CD4-positive, alpha-beta memory T cell (primary cell): ENCODE results near the gene B9D1. TPM values are rescaled to one million over a fixed set of nuclear protein-coding genes. Genes with fewer than 3 reads are reported as not detected.
A peak's percentile ranks its signal among the peaks of the same experiment; 100 is the strongest.

Experiments used
- CTCF ChIA-PET: fragments of 350-600 bp; sonication (Branson Sonifier 250); formaldehyde crosslinking; loops from one replicate; lab custom pipeline; 2021; ENCODE audit warnings: inconsistent platforms; ENCODE audit not compliant: partially characterized antibody; lab: Charles Lee
- POLR2A ChIA-PET: fragments of 350-600 bp; sonication (Branson Sonifier 250); formaldehyde crosslinking; loops from one replicate; lab custom pipeline; 2021; ENCODE audit not compliant: partially characterized antibody; lab: Charles Lee
- DNase-seq, 5 donors: peaks; one replicate each; pipeline versions ENCODE4 v3.0.0 to v3.0.0-alpha.2; 2020 to 2022; ENCODE audit warnings: mixed read lengths in 1 of 5
- H3K27ac ChIP-seq: one replicate; pipeline ENCODE4 v1.7.0; 2013; ENCODE audit warnings: low read depth, low read length
- H3K27me3 ChIP-seq: 2 replicates; pipeline ENCODE4 v1.7.0; 2013; ENCODE audit warnings: mild to moderate bottlenecking, low read length, moderate library complexity; ENCODE audit not compliant: insufficient read depth
- H3K36me3 ChIP-seq: 2 replicates; pipeline ENCODE4 v1.7.0; 2013; ENCODE audit warnings: mild to moderate bottlenecking, low read length, moderate library complexity; ENCODE audit not compliant: insufficient read depth
- H3K4me1 ChIP-seq: 2 replicates; pipeline ENCODE4 v1.7.0; 2013; ENCODE audit warnings: mild to moderate bottlenecking, low read length, moderate library complexity; ENCODE audit not compliant: insufficient read depth
- H3K4me3 ChIP-seq, 2 donors: one replicate each; pipeline ENCODE4 v1.7.0; 2013; ENCODE audit warnings: low read length in 2 of 2, mild to moderate bottlenecking in 1 of 2
- H3K9me3 ChIP-seq, 2 donors: one replicate each; pipeline ENCODE4 v1.7.0; 2013; ENCODE audit warnings: low read length in 2 of 2, control low read depth in 1 of 2; ENCODE audit not compliant: control insufficient read depth in 1 of 2
- H3K27ac Mint-ChIP-seq, 7 donors: one replicate each; pipeline ENCODE4 v1.8.0; 2020 to 2021; ENCODE audit warnings: mixed read lengths in 7 of 7, mild to moderate bottlenecking in 6 of 7, inconsistent platforms in 3 of 7, moderate library complexity in 3 of 7
- H3K27me3 Mint-ChIP-seq, 2 donors: one replicate each; pipeline ENCODE4 v1.8.0; 2020 to 2021; ENCODE audit warnings: mixed read lengths in 2 of 2
- H3K36me3 Mint-ChIP-seq, 2 donors: one replicate each; pipeline ENCODE4 v1.8.0; 2020 to 2021; ENCODE audit warnings: mixed read lengths in 2 of 2, inconsistent platforms in 1 of 2, mild to moderate bottlenecking in 1 of 2
- H3K4me1 Mint-ChIP-seq, 4 donors: one replicate each; pipeline ENCODE4 v1.8.0; 2020 to 2021; ENCODE audit warnings: mixed read lengths in 4 of 4, mild to moderate bottlenecking in 1 of 4
- H3K4me3 Mint-ChIP-seq, 8 donors: one replicate each; pipeline ENCODE4 v1.8.0; 2020 to 2021; ENCODE audit warnings: mixed read lengths in 8 of 8, mild to moderate bottlenecking in 7 of 8, moderate library complexity in 6 of 8, inconsistent platforms in 3 of 8
- H3K9me3 Mint-ChIP-seq, 8 donors: one replicate each; pipeline ENCODE4 v1.8.0; 2020 to 2021; ENCODE audit warnings: mixed read lengths in 8 of 8, mild to moderate bottlenecking in 5 of 8, inconsistent platforms in 3 of 8, moderate library complexity in 1 of 8
- intact Hi-C: fragments of 100-400 bp; cut with micrococcal nuclease; formaldehyde crosslinking; loops from one replicate; pipeline ENCODE4 v1.15.1; 2023
- polyA plus RNA-seq, 2 donors: library from polyadenylated mRNA; unstranded; fragments of 300-500 nt; fragmentation: Illumina TruSeq; gene quantifications; one replicate each; pipeline ENCODE4 v1.2.3, GENCODE V29; 2021
- total RNA-seq, 2 experiments: library from RNA; stranded (reverse); gene quantifications; one replicate each; pipeline ENCODE4 v1.2.3, GENCODE V29; 2021

B9D1 gene
- total and polyA plus RNA-seq, 4 experiments from 2014 or later = 0.29 to 2.8 (median 2.5) TPM; not detected in 1

DNA sequence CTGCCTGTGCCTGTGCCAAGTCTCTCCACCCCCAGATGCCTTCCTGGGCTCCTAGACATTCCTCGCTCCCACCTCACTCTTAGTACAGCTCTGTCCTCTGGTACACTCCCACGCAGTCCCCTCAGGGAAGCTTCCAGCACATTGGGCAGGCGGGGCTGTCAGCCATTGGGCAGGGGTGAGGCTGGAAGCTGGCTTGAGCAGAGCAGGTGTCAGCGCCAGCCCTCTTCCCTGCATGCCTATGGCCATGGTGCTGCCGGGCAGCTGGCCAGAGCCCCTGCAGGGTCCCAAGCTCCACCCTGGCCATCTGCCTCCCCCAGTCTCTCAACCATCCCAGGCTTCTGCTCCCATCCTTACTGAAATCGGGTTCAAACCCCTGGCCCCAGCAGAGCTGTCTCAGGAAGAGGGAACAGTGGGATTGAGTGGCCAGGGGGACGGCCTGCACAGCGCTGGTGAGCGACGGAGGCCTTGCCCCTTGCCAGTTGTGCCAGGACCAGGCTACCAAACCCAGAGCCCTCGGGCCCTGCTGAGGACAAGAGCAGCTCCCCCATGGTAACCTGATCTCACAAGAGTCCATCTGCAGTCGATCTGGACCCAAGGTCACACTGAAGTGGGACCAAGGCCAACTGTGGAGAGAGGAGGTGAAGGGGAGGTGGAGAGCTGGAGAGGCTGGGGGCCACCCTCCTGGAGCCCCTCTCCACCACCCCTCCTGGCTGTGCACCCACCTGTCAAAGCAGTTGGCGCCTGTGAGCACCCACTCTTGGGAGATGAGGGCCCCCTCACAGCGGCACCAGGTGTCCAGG, 2.4 kb upstream of the B9D1 start:
- H3K4me1 ChIP-seq = peaks cover 20% of the 10 kb centered on the region
- Mint-ChIP-seq H3K4me1 (peaks cover 15 to 38% (median 21%) of the 10 kb centered on the region in 4 donors), H3K4me3 (no peak overlapping the region), H3K36me3 (no peaks in the 10 kb centered on the region), H3K27ac (peak overlapping the region in 2 of 7 donors; percentile 10 to 47), H3K27me3 (no peaks in the 10 kb centered on the region), H3K9me3 (peaks cover 0 to 2% (median 0%) of the 10 kb centered on the region in 8 donors)
- ChIA-PET CTCF (interaction anchor here (1.1 to 5.6 kb wide), 10 partner anchors 11 to 402 kb away, joined by 3 to 133 read pairs (median 16); partner anchors contain the start of gene MAPK7), POLR2A (interaction anchor here (0.6 to 2.3 kb wide), 4 partner anchors 10 to 506 kb away, joined by 3 to 20 read pairs (median 3); partner anchors contain the start of gene MAPK7)
- no peak overlapping the region for H3K4me3 ChIP-seq
- H3K9me3 ChIP-seq = no peaks in the 10 kb centered on the region
- no peaks in the 10 kb centered on the region for H3K36me3 ChIP-seq
- DNase-seq = no peak
- H3K27ac ChIP-seq = no peak overlapping the region
- intact Hi-C loops = no loop called here
- H3K27me3 ChIP-seq = no peaks in the 10 kb centered on the region

DNA sequence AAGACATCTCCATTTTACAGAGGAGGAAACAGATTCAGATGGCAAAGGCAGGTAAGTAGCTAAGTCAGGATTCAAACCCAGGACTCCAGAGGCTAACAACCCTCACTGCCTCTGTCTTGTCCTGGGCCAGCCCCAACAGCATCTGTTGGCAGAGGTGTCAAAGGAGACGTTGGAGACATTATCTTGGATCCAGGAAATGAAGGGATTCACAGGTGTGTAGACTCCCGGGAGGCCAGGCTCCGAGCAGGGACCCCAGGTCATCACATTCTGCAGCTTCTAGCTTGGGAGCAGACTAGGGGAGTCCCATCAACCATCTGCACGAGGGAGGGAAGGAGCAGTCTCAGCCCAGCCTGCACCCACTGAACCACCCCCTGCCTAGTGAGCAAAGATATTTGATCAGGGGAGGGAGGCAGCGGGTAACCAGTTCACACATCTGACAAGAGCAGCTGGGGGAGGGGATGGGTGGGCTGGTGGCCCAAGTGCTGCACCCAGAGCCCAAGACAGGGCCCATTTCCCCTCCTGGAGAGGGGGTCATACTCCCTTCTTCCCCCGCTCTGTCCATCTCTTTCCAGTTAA, 1.0 kb upstream of the B9D1 start:
- no peak for DNase-seq
- Mint-ChIP-seq H3K27me3 (peaks cover 4 to 5% of the 10 kb centered on the region in 2 donors), H3K4me1 (peaks cover 5 to 25% (median 9%) of the 10 kb centered on the region in 4 donors), H3K4me3 (peak overlapping the region in 2 of 8 donors; percentile 41 to 93), H3K36me3 (no peaks in the 10 kb centered on the region), H3K27ac (peak overlapping the region in 5 of 7 donors; percentile 37 to 95 (median 79)), H3K9me3 (no peaks in the 10 kb centered on the region)
- no peak overlapping the region for H3K27ac ChIP-seq
- ChIA-PET CTCF (interaction anchor here (1.0 to 5.6 kb wide), 27 partner anchors 8 to 408 kb away, joined by 3 to 133 read pairs (median 11); partner anchors contain the start of genes ALDH3A2 and MAPK7), POLR2A (interaction anchor here (0.7 to 2.6 kb wide), 5 partner anchors 14 to 399 kb away, joined by 3 to 47 read pairs (median 7); partner anchors contain the start of gene MAPK7)
- no peaks in the 10 kb centered on the region for H3K36me3 ChIP-seq
- intact Hi-C loops = no loop called here
- H3K4me1 ChIP-seq = peaks cover 6% of the 10 kb centered on the region
- H3K4me3 ChIP-seq = no peak overlapping the region
- no peaks in the 10 kb centered on the region for H3K27me3 ChIP-seq
- no peaks in the 10 kb centered on the region for H3K9me3 ChIP-seq

DNA sequence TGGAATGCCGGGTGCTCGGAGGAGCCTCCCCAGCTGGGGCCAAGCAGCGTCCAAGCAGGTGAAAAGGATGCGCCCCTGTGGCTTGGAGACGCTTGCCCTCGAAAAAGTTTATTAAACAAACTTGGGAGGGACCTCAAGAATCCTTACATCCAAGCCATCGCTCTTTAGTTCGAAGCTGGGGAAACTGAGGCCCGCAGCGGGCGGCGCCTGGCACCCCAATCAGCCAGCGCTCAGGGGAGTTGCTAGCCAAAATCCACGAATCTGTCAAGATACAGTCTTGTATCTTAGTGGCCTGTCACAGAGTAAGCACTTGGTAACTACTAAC, 553 bp upstream of the B9D1 start:
- intact Hi-C loops = no loop called here
- Histone ChIP-seq H3K4me3 (no peak overlapping the region), H3K27ac (peak overlapping the region; percentile 59), H3K27me3 (no peaks in the 10 kb centered on the region), H3K36me3 (no peaks in the 10 kb centered on the region), H3K4me1 (peaks cover 6% of the 10 kb centered on the region), H3K9me3 (no peaks in the 10 kb centered on the region)
- Mint-ChIP-seq H3K4me1 (peaks cover 5 to 20% (median 9%) of the 10 kb centered on the region in 4 donors), H3K4me3 (peak overlapping the region; percentile 90 to 96 (median 92)), H3K36me3 (no peaks in the 10 kb centered on the region), H3K27ac (peak overlapping the region; percentile 79 to 95 (median 91)), H3K27me3 (peaks cover 5 to 9% of the 10 kb centered on the region in 2 donors), H3K9me3 (no peaks in the 10 kb centered on the region)
- CTCF ChIA-PET = interaction anchor here (0.7 to 5.6 kb wide), 32 partner anchors 9 to 465 kb away, joined by 3 to 133 read pairs (median 8); partner anchors contain the start of genes ALDH3A2 and MAPK7
- POLR2A ChIA-PET = interaction anchor here (0.7 to 2.6 kb wide), 9 partner anchors 8 to 614 kb away, joined by 3 to 47 read pairs (median 3); partner anchors contain the start of genes AKAP10 and MAPK7
- DNase-seq = no peak

DNA sequence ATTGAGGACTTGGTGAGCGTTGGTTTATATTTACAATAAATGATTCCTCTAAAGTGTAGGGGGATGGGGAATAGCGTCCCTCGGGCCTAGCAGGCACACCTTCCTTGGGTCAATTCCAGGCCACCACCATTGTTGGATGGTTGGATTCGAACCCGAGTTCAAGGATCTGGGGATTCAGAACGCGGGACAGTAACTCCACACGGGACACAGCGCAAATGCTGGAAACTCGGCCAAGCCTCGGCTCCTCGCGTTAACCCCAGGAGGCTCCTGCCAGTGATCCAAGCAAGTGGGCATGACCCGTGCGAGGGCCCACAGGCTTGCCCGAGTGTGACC, 613 bp downstream of the B9D1 start:
- Mint-ChIP-seq H3K27me3 (peaks cover 7 to 10% of the 10 kb centered on the region in 2 donors), H3K4me1 (peaks cover 5 to 19% (median 5%) of the 10 kb centered on the region in 4 donors), H3K4me3 (peak overlapping the region; percentile 74 to 87 (median 84)), H3K36me3 (no peaks in the 10 kb centered on the region), H3K27ac (peak overlapping the region; percentile 80 to 92 (median 90)), H3K9me3 (no peaks in the 10 kb centered on the region)
- peak overlapping the region; percentile 59 for H3K27ac ChIP-seq
- ChIA-PET POLR2A (interaction anchor here (1.2 to 2.6 kb wide), 4 partner anchors 9 to 95 kb away, joined by 3 to 47 read pairs (median 10); partner anchors contain the start of gene MAPK7), CTCF (interaction anchor here (1.0 to 5.6 kb wide), 12 partner anchors 8 to 406 kb away, joined by 3 to 133 read pairs (median 16); partner anchors contain the start of gene MAPK7)
- peaks cover 6% of the 10 kb centered on the region for H3K4me1 ChIP-seq
- peak overlapping the region in 1 of 2 donors; percentile 70 for H3K4me3 ChIP-seq
- no peak for DNase-seq
- intact Hi-C loops = loop anchor here (1.0 kb wide), 4 partner anchors 16 to 404 kb away; partner anchors contain the start of gene MAPK7
- H3K27me3 ChIP-seq = no peaks in the 10 kb centered on the region
- no peaks in the 10 kb centered on the region for H3K36me3 ChIP-seq
- no peaks in the 10 kb centered on the region for H3K9me3 ChIP-seq

DNA sequence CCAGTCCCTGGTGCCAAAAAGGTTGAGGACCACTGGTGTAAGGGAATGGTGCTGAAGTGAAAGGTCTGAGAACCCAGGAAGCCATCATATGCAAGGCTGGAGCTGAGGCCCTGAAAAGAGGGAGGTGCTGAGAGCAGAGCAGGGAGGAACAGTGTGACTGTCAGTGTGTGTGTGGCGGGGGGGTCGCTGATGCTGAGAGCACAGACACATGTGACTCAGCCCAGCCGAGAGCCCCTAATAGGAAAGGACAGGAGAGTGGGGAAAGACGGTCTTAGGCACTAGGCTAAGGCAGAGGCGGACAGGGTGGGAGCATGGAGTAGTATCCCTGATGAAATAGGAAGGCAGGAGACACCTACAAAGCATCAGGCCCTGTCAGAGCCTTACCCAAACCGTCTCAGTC, 1.2 kb downstream of the B9D1 start:
- POLR2A ChIA-PET = no interaction called here
- Mint-ChIP-seq H3K9me3 (no peaks in the 10 kb centered on the region), H3K4me1 (peaks cover 5 to 19% (median 5%) of the 10 kb centered on the region in 4 donors)

DNA sequence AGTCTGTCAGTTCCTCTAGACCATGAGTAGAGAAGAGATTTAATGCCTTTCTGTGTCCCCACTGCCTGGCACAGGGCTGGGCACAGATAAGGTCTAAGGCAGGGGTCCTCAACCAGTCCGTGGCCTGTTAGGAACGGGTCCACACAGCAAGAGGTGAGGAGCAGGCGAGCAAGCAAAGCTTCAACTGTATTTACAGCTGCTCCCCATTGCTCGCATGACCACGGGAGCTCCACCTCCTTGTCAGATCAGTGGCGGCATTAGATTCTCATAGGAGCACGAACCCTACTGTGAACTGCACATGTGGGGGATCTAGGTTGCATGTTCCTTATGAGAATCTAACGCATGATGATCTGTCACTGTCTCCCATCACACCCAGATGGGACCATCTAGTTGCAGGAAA, 1.8 kb downstream of the B9D1 start:
- peaks cover 7 to 14% of the 10 kb centered on the region in 2 donors for H3K27me3 Mint-ChIP-seq
- peaks cover 5 to 19% (median 5%) of the 10 kb centered on the region in 4 donors for H3K4me1 Mint-ChIP-seq

More for the DNA sequence above, 1.2 kb downstream of the B9D1 start:
- no peaks in the 10 kb centered on the region for H3K36me3 ChIP-seq
- no peak for DNase-seq
- CTCF ChIA-PET = interaction anchor here (3.4 to 5.6 kb wide), 4 partner anchors 16 to 95 kb away, joined by 22 to 133 read pairs (median 63); partner anchors contain the start of gene MAPK7
- Mint-ChIP-seq H3K36me3 (no peaks in the 10 kb centered on the region), H3K27me3 (peaks cover 7 to 14% of the 10 kb centered on the region in 2 donors), H3K4me3 (peak overlapping the region; percentile 6 to 78 (median 74)), H3K27ac (peak overlapping the region in 6 of 7 donors; percentile 25 to 92 (median 82))
- intact Hi-C loops = no loop called here
- no peaks in the 10 kb centered on the region for H3K27me3 ChIP-seq
- peaks cover 6% of the 10 kb centered on the region for H3K4me1 ChIP-seq
- no peak overlapping the region for H3K4me3 ChIP-seq
- no peaks in the 10 kb centered on the region for H3K9me3 ChIP-seq
- H3K27ac ChIP-seq = no peak overlapping the region

More for the DNA sequence above, 1.8 kb downstream of the B9D1 start:
- H3K36me3 Mint-ChIP-seq = no peaks in the 10 kb centered on the region
- peak overlapping the region in 1 of 7 donors; percentile 91 for H3K27ac Mint-ChIP-seq
- Histone ChIP-seq H3K4me1 (peaks cover 6% of the 10 kb centered on the region), H3K36me3 (no peaks in the 10 kb centered on the region), H3K9me3 (no peaks in the 10 kb centered on the region), H3K27me3 (no peaks in the 10 kb centered on the region), H3K27ac (no peak overlapping the region), H3K4me3 (no peak overlapping the region)
- POLR2A ChIA-PET = no interaction called here
- DNase-seq = no peak
- intact Hi-C loops = no loop called here
- peak overlapping the region in 1 of 8 donors; percentile 8 for H3K4me3 Mint-ChIP-seq
- CTCF ChIA-PET = no interaction called here
- H3K9me3 Mint-ChIP-seq = no peaks in the 10 kb centered on the region
